Prostate gland (tissue), 2 donors: ENCODE measurements around the gene PAPOLG. TPM values are rescaled to one million over a fixed set of nuclear protein-coding genes. Genes with fewer than 3 reads are reported as not detected.

Source experiments
- DNase-seq: peaks from one replicate; pipeline ENCODE4 v3.0.0-alpha.2; 2019; ENCODE audit warnings: low spot score
- H3K27ac ChIP-seq, 2 donors: fragments of 200-600 bp; sonication (generic); 2 replicates each; pipeline ENCODE4 v1.5.1; 2017 to 2019
- H3K27me3 ChIP-seq: fragments of 200-600 bp; sonication (generic); replicated peaks from 2 replicates; pipeline ENCODE4 v1.5.1; 2019; ENCODE audit not compliant: insufficient read depth
- H3K36me3 ChIP-seq, 2 donors: fragments of 200-600 bp; sonication (generic); 1 replicate in 1 of 2; 2 replicates in 1 of 2; pipeline versions ENCODE4 v1.5.1 to v1.8.1; 2017 to 2019
- H3K4me1 ChIP-seq: fragments of 200-600 bp; sonication (generic); replicated peaks from 2 replicates; pipeline ENCODE4 v1.5.1; 2019
- H3K4me3 ChIP-seq, 2 donors: fragments of 200-600 bp; sonication (generic); 2 replicates each; pipeline ENCODE4 v1.5.1; 2017 to 2019
- H3K9me3 ChIP-seq: fragments of 200-600 bp; sonication (generic); 2 replicates; pipeline ENCODE4 v1.5.1; 2017
- POLR2A ChIP-seq: fragments of 450-650 bp; IDR thresholded peaks from one replicate; pipeline ENCODE4 v1.6.1; 2016; ENCODE audit warnings: antibody characterized with exemption, mild to moderate bottlenecking
- POLR2AphosphoS5 ChIP-seq: sonication (generic); formaldehyde crosslinking; IDR thresholded peaks from one replicate; pipeline ENCODE4 v1.6.1; 2017; ENCODE audit warnings: antibody characterized with exemption
- WGBS: methylation state at CpG from one replicate; pipeline ENCODE4 v1.1.5; 2018; 5-methylcytosine and 5-hydroxymethylcytosine counted together
- intact Hi-C: fragments of 100-400 bp; cut with DNase I; formaldehyde crosslinking; loops from one replicate; pipeline ENCODE4 v1.14.2; 2022
- total RNA-seq, 2 donors: library from RNA; depleted of rRNA; stranded (reverse); fragments of >200 nt; gene quantifications; one replicate each; pipeline ENCODE4 v1.1.0, GENCODE V29; 2016
- TF ChIP-seq, protein P1 (sequence below), 4 experiments: fragments of 200-600 bp in 2 of 4; fragments of 450-650 bp in 2 of 4; sonication (generic) in 2 of 4; IDR thresholded peaks; 1 replicate in 3 of 4; 2 replicates in 1 of 4; pipeline ENCODE4 v1.5.1; 2016 to 2019; ENCODE audit warnings: antibody characterized with exemption in 4 of 4, mild to moderate bottlenecking in 2 of 4, moderate library complexity in 2 of 4

Gene PAPOLG
- total RNA-seq, 2 donors from 2014 or later = 12.7 to 18.9 TPM

DNA sequence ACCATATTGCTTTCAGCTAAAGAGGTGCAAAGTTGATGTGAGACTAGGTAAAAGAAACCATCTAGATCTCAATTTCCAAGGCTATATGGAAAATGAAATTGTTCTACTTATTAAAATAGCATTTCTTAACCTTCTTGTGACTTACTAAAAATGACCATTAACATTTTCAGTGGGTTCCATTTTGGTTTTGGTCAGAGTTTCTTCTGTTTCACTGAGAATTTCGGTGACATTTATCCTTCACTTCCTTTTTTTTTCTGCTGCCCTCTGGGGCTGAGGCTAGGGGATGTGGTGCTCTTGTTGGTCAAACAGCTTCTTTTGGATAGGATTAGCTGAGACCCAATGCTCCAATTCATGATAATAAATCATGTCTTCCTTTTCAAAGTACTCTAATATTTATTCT, 81.1 kb downstream of the PAPOLG start:
- Histone ChIP-seq H3K4me1 (no peaks in the 10 kb centered on the region), H3K9me3 (no peaks in the 10 kb centered on the region), H3K27ac (no peak overlapping the region), H3K36me3 (no peaks in the 10 kb centered on the region), H3K4me3 (no peak overlapping the region), H3K27me3 (no peaks in the 10 kb centered on the region)
- WGBS = 77% methylated on average over 1 of the region's 1 CpG
- intact Hi-C loops = no loop called here
- no peak for DNase-seq
- TF ChIP-seq POLR2A (no peak), POLR2AphosphoS5 (no peak)
- TF ChIP-seq, protein P1, sequence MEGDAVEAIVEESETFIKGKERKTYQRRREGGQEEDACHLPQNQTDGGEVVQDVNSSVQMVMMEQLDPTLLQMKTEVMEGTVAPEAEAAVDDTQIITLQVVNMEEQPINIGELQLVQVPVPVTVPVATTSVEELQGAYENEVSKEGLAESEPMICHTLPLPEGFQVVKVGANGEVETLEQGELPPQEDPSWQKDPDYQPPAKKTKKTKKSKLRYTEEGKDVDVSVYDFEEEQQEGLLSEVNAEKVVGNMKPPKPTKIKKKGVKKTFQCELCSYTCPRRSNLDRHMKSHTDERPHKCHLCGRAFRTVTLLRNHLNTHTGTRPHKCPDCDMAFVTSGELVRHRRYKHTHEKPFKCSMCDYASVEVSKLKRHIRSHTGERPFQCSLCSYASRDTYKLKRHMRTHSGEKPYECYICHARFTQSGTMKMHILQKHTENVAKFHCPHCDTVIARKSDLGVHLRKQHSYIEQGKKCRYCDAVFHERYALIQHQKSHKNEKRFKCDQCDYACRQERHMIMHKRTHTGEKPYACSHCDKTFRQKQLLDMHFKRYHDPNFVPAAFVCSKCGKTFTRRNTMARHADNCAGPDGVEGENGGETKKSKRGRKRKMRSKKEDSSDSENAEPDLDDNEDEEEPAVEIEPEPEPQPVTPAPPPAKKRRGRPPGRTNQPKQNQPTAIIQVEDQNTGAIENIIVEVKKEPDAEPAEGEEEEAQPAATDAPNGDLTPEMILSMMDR (IDR thresholded peaks at IDR 0.05) = no peak

DNA sequence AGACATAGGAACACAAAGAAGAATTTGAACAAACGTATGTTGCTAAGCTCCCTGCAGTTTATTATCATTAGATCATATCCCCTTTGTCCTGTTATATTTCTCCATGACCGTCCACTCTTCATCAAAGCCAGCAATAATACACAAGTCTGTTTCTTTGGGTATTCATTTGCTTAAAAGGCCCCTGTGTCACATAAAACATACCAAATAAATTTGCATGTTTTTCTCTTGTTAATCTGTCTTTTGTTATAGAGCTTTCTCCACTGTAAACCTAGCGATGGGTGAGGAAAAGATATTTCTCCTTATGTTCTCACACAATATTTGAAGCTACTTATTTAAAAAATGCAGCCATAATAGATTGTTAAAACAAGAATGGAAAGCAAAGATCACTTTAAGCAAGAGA, 82.4 kb downstream of the PAPOLG start:
- Histone ChIP-seq H3K4me3 (no peak overlapping the region), H3K36me3 (no peaks in the 10 kb centered on the region), H3K27me3 (no peaks in the 10 kb centered on the region), H3K9me3 (no peaks in the 10 kb centered on the region), H3K4me1 (no peaks in the 10 kb centered on the region), H3K27ac (no peak overlapping the region)
- WGBS = 52% methylated on average over 3 of the region's 3 CpGs
- intact Hi-C loops = no loop called here
- no peak for TF ChIP-seq POLR2A
- TF ChIP-seq POLR2AphosphoS5 = no peak
- TF ChIP-seq, protein P1 (IDR thresholded peaks at IDR 0.05) = no peak
- DNase-seq = no peak

DNA sequence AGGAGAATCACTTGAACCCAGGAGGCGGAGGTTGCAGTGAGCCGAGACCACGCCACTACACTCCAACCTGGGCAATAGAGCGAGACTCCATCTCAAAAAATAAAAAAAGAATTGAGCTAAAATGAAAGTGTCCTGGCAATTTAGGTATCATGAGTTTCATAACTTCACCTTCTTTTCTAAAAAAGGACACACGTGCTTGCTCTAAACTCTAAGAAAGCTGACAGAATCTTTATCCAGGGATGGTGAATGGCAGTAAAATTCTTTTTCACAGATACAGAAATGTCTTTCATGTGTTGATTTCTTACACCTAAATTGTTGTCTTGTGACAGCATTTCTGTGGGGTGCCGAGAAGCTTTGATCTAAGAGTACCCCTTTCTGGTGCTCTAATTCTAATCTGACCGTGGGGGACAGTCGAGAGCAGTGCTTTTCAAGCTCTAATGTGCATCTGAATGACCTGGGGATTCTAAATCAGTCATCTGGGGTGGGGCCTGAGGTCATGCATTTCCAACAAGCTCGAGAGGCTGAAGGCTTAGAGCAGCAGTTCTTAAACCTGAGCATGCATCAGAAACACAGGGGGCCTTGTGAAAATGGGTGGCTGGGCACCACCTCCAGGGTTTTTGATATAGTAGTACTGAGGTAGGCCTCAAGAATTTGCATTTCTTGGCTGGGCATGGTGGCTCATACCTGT, 83.2 kb downstream of the PAPOLG start:
- intact Hi-C loops = no loop called here
- H3K4me1 ChIP-seq = no peaks in the 10 kb centered on the region
- H3K9me3 ChIP-seq = no peaks in the 10 kb centered on the region
- H3K36me3 ChIP-seq = no peaks in the 10 kb centered on the region
- no peak overlapping the region for H3K27ac ChIP-seq
- 87% methylated on average over 9 of the region's 9 CpGs for WGBS
- no peak for DNase-seq
- no peak for TF ChIP-seq POLR2AphosphoS5
- no peak for TF ChIP-seq POLR2A
- TF ChIP-seq, protein P1 (IDR thresholded peaks at IDR 0.05) = no peak
- H3K27me3 ChIP-seq = no peaks in the 10 kb centered on the region
- no peak overlapping the region for H3K4me3 ChIP-seq

DNA sequence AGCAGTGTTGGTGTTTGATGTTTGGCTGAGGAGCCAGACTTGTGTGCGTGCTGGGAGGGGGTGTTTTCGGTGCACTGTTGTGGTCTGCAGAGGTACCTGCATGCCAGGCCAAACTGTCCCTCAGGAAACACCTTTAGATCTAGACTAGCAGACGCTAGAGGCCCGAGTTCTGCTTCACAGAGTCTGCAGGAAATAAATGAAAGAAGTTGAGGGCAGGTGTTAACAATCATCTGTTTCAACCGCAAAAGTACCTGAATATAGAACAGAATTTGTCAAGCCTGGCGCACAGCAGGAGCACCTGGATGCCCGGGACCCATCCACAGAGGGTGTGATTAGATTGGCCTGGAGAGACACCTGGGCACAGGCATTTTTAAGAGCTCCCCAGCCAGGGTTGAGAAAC, 84.8 kb downstream of the PAPOLG start:
- intact Hi-C loops = no loop called here
- Histone ChIP-seq H3K9me3 (no peaks in the 10 kb centered on the region), H3K4me1 (no peaks in the 10 kb centered on the region), H3K27ac (no peak overlapping the region), H3K27me3 (no peaks in the 10 kb centered on the region), H3K36me3 (no peaks in the 10 kb centered on the region), H3K4me3 (no peak overlapping the region)
- WGBS = 50% methylated on average over 7 of the region's 7 CpGs
- TF ChIP-seq POLR2AphosphoS5 (no peak), POLR2A (no peak)
- TF ChIP-seq, protein P1 (IDR thresholded peaks at IDR 0.05) = no peak
- no peak for DNase-seq

DNA sequence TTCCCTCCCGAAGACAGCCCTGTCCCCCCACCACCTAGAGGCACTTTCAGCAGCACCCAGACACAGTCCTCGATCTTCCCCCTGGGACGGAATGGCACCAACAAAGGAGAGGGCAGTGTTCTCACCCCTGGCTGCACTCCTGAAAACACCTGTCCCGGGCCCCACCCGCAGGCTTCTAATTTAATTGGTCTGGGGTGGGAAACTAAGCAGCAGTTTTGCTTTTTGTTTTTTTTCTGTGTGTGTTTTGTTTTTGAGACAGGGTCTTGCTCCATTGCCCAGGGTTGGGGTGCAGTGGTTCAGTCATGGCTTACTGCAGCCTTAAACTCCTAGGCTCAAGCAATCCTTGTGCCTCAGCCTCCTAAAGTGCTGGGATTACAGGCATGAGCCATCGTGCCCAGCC, 86.9 kb downstream of the PAPOLG start:
- no peak for DNase-seq
- TF ChIP-seq, protein P1 (IDR thresholded peaks at IDR 0.05) = no peak
- TF ChIP-seq POLR2AphosphoS5 = no peak
- no peak for TF ChIP-seq POLR2A
- H3K4me1 ChIP-seq = no peaks in the 10 kb centered on the region
- H3K27ac ChIP-seq = no peak overlapping the region
- H3K27me3 ChIP-seq = no peaks in the 10 kb centered on the region
- 84% methylated on average over 6 of the region's 6 CpGs for WGBS
- H3K9me3 ChIP-seq = no peaks in the 10 kb centered on the region
- intact Hi-C loops = no loop called here
- H3K4me3 ChIP-seq = no peak overlapping the region
- H3K36me3 ChIP-seq = no peaks in the 10 kb centered on the region
